GM10266 (cell line): Measurements from ENCODE around the gene CADM3.

ENCODE experiments used
- DNase-seq: peaks from one replicate; pipeline ENCODE4 v3.0.0; 2012; ENCODE audit errors: extremely low spot score
- CTCF ChIP-seq: IDR thresholded peaks from 2 replicates; pipeline ENCODE4 v1.5.1; 2012; ENCODE audit warnings: mild to moderate bottlenecking, low read depth; ENCODE audit not compliant: control insufficient read depth, insufficient read depth; ENCODE audit errors: missing control alignments

Gene CADM3

GRCh38 chr1:159142726-159143510 lies 28.5 kb upstream of the CADM3 start:
- no peak for DNase-seq
- TF ChIP-seq CTCF: no peak

GRCh38 chr1:159144571-159144970 lies 26.8 kb upstream of the CADM3 start:
- no peak for TF ChIP-seq CTCF
- DNase-seq: no peak

GRCh38 chr1:159146980-159147379 lies 24.4 kb upstream of the CADM3 start:
- no peak for DNase-seq
- TF ChIP-seq CTCF: no peak

GRCh38 chr1:159152031-159152430 lies 19.4 kb upstream of the CADM3 start:
- no peak for TF ChIP-seq CTCF
- DNase-seq: no peak

- peak; percentile 99 for TF ChIP-seq CTCF
- DNase-seq: peak; percentile 71
Observed at GRCh38 chr1:159161001-159161718, 10.3 kb upstream of the CADM3 start.

GRCh38 chr1:159161719-159162026 lies 9.7 kb upstream of the CADM3 start:
- DNase-seq: no peak
- TF ChIP-seq CTCF: no peak

- no peak for DNase-seq
- TF ChIP-seq CTCF: no peak
Observed at GRCh38 chr1:159162516-159163265, 8.7 kb upstream of the CADM3 start.
